Ecto neural progenitor cell (in vitro differentiated cells): Measurements from ENCODE around the gene GASK1A.

Experiments
- DNase-seq: peaks from one replicate; pipeline ENCODE4 v3.0.0-alpha.2; 2018; ENCODE audit warnings: low spot score

Gene GASK1A

GRCh38 chr3:42982645-42983412 is 3.7 kb downstream of the GASK1A start:
- no peak for DNase-seq

GRCh38 chr3:42983927-42984326 is 4.8 kb downstream of the GASK1A start:
- DNase-seq: no peak

GRCh38 chr3:42984701-42985100 is 5.6 kb downstream of the GASK1A start:
- no peak for DNase-seq

- DNase-seq: no peak
Measured at GRCh38 chr3:42988097-42988496, 9.0 kb downstream of the GASK1A start.

- DNase-seq: no peak
Measured at GRCh38 chr3:42988566-42988965, 9.5 kb downstream of the GASK1A start.

- DNase-seq: peak; percentile 54
Measured at GRCh38 chr3:42991341-42992315, 12.5 kb downstream of the GASK1A start.

- no peak for DNase-seq
Measured at GRCh38 chr3:42994595-42994994, 15.5 kb downstream of the GASK1A start.

GRCh38 chr3:42996021-42996420 is 16.9 kb downstream of the GASK1A start:
- DNase-seq: no peak

GRCh38 chr3:42996633-42997075 is 17.5 kb downstream of the GASK1A start:
- no peak for DNase-seq

- no peak for DNase-seq
Measured at GRCh38 chr3:42999212-42999611, 20.1 kb downstream of the GASK1A start.

- no peak for DNase-seq
Measured at GRCh38 chr3:42999632-43000031, 20.5 kb downstream of the GASK1A start.

- DNase-seq: no peak
Measured at GRCh38 chr3:43000387-43000786, 21.3 kb downstream of the GASK1A start.

GRCh38 chr3:43001094-43001553 is 22.0 kb downstream of the GASK1A start:
- DNase-seq: no peak

GRCh38 chr3:43001556-43002121 is 22.5 kb downstream of the GASK1A start:
- no peak for DNase-seq

- DNase-seq: no peak
Measured at GRCh38 chr3:43004282-43004681, 25.2 kb downstream of the GASK1A start.

GRCh38 chr3:43005253-43005652 is 26.1 kb downstream of the GASK1A start:
- DNase-seq: no peak

- DNase-seq: no peak
Measured at GRCh38 chr3:43005981-43006380, 26.9 kb downstream of the GASK1A start.

- no peak for DNase-seq
Measured at GRCh38 chr3:43006825-43007224, 27.7 kb downstream of the GASK1A start.

GRCh38 chr3:43009547-43009946 is 30.4 kb downstream of the GASK1A start:
- no peak for DNase-seq

GRCh38 chr3:43010638-43011037 is 31.5 kb downstream of the GASK1A start:
- DNase-seq: no peak

GRCh38 chr3:43011638-43012037 is 32.5 kb downstream of the GASK1A start:
- no peak for DNase-seq

- DNase-seq: no peak
Measured at GRCh38 chr3:43012174-43012573, 33.1 kb downstream of the GASK1A start.

- no peak for DNase-seq
Measured at GRCh38 chr3:43013256-43013655, 34.1 kb downstream of the GASK1A start.
